Measurements from ENCODE around the gene EVA1A. TPM values are rescaled to one million over a fixed set of nuclear protein-coding genes. Genes with fewer than 3 reads are reported as not detected.

The EVA1A gene
- total RNA-seq, 4 donors from 2014 or later, result 0.16 to 2.4 (median 0.82) TPM

GRCh38 chr2:75456111-75456510, 104.6 kb downstream of the EVA1A start:
- DNase-seq (no peak), ATAC-seq (no peak)
- Histone ChIP-seq H3K27ac (no peak overlapping the region), H3K4me1 (no peaks in the 10 kb centered on the region), H3K27me3 (peaks cover 0 to 4% (median 0%) of the 10 kb centered on the region in 3 donors), H3K4me3 (no peak overlapping the region), H3K36me3 (no peaks in the 10 kb centered on the region), H3K9me3 (no peaks in the 10 kb centered on the region)
- in situ Hi-C loops (cut with MboI; ENCODE audit: low sequenced_read_pairs in 4 of 4), result loop anchor here in 1 of 4 donors (25.0 kb wide), 1 partner anchor 156 kb away; no protein-coding TSS in a partner anchor
- intact Hi-C loops (cut with DNase I; ENCODE audit: low total_unique reads), result no loop called here
- no peak for TF ChIP-seq CTCF (IDR thresholded peaks at IDR 0.05 in 4 of 5, conservative IDR thresholded peaks at IDR 0.05 in 1 of 5)
- TF ChIP-seq POLR2A (IDR thresholded peaks at IDR 0.05), result no peak

GRCh38 chr2:75454241-75454620, 106.5 kb downstream of the EVA1A start:
- intact Hi-C loops (cut with DNase I; ENCODE audit: low total_unique reads), result no loop called here
- H3K36me3 ChIP-seq, result no peaks in the 10 kb centered on the region
- no peak overlapping the region for H3K4me3 ChIP-seq
- H3K27me3 ChIP-seq, result peaks cover 0 to 4% (median 0%) of the 10 kb centered on the region in 3 donors
- no peak for ATAC-seq
- TF ChIP-seq CTCF (IDR thresholded peaks at IDR 0.05 in 4 of 5, conservative IDR thresholded peaks at IDR 0.05 in 1 of 5) (no peak), POLR2A (IDR thresholded peaks at IDR 0.05) (no peak)
- in situ Hi-C loops (cut with MboI; ENCODE audit: low sequenced_read_pairs in 4 of 4), result loop anchor here in 1 of 4 donors (25.0 kb wide), 1 partner anchor 158 kb away; no protein-coding TSS in a partner anchor
- no peak for DNase-seq
- no peaks in the 10 kb centered on the region for H3K9me3 ChIP-seq
- H3K4me1 ChIP-seq, result no peaks in the 10 kb centered on the region
- no peak overlapping the region for H3K27ac ChIP-seq

GRCh38 chr2:75453384-75454240, 107.1 kb downstream of the EVA1A start:
- no peaks in the 10 kb centered on the region for H3K9me3 ChIP-seq
- no peak for ATAC-seq
- H3K4me1 ChIP-seq, result no peaks in the 10 kb centered on the region
- H3K36me3 ChIP-seq, result no peaks in the 10 kb centered on the region
- no peak for TF ChIP-seq CTCF (IDR thresholded peaks at IDR 0.05 in 4 of 5, conservative IDR thresholded peaks at IDR 0.05 in 1 of 5)
- TF ChIP-seq POLR2A (IDR thresholded peaks at IDR 0.05), result no peak
- intact Hi-C loops (cut with DNase I; ENCODE audit: low total_unique reads) (no loop called here), in situ Hi-C loops (cut with MboI; ENCODE audit: low sequenced_read_pairs in 4 of 4) (loop anchor here in 1 of 4 donors (25.0 kb wide), 1 partner anchor 159 kb away; no protein-coding TSS in a partner anchor)
- H3K27ac ChIP-seq, result no peak overlapping the region
- no peak for DNase-seq
- peaks cover 0 to 4% (median 0%) of the 10 kb centered on the region in 3 donors for H3K27me3 ChIP-seq
- H3K4me3 ChIP-seq, result no peak overlapping the region

- Histone ChIP-seq H3K36me3 (no peaks in the 10 kb centered on the region), H3K27me3 (no peaks in the 10 kb centered on the region), H3K9me3 (no peaks in the 10 kb centered on the region), H3K4me1 (no peaks in the 10 kb centered on the region), H3K4me3 (no peak overlapping the region), H3K27ac (no peak overlapping the region)
- intact Hi-C loops (cut with DNase I; ENCODE audit: low total_unique reads), result no loop called here
- DNase-seq, result no peak
- ATAC-seq, result no peak
- in situ Hi-C loops (cut with MboI; ENCODE audit: low sequenced_read_pairs in 4 of 4), result loop anchor here in 1 of 4 donors (25.0 kb wide), 1 partner anchor 162 kb away; no protein-coding TSS in a partner anchor
- TF ChIP-seq POLR2A (IDR thresholded peaks at IDR 0.05), result no peak
- no peak for TF ChIP-seq CTCF (IDR thresholded peaks at IDR 0.05 in 4 of 5, conservative IDR thresholded peaks at IDR 0.05 in 1 of 5)
These were observed 110.7 kb downstream of the EVA1A start for GRCh38 chr2:75450068-75450467.
